Stimulated activated CD8-positive, alpha-beta memory T cell treated with anti-CD3 and anti-CD28 coated beads, Interleukin-7, amount 100 ng/mL, for 48 hours (primary cell): ENCODE measurements around the gene ENDOD1.
A peak's percentile ranks its signal among the peaks of the same experiment; 100 is the strongest.

Experiments
- DNase-seq, 2 donors: peaks; one replicate each; pipeline ENCODE4 v3.0.0-alpha.2; 2020; ENCODE audit warnings: low read depth in 1 of 2; ENCODE audit errors: extremely low read depth in 1 of 2

The ENDOD1 gene

GRCh38 chr11:95140397-95141033 is 50.9 kb downstream of the ENDOD1 start:
- DNase-seq, result no peak

GRCh38 chr11:95142431-95142830 is 52.8 kb downstream of the ENDOD1 start:
- DNase-seq, result no peak

GRCh38 chr11:95143106-95143681 is 53.5 kb downstream of the ENDOD1 start:
- no peak for DNase-seq

GRCh38 chr11:95144313-95145235 is 54.9 kb downstream of the ENDOD1 start:
- DNase-seq, result no peak

- DNase-seq, result no peak
These were observed 55.9 kb downstream of the ENDOD1 start for GRCh38 chr11:95145430-95146060.

- no peak for DNase-seq
These were observed 57.8 kb downstream of the ENDOD1 start for GRCh38 chr11:95147364-95147905.

- no peak for DNase-seq
These were observed 58.8 kb downstream of the ENDOD1 start for GRCh38 chr11:95148406-95148805.

- no peak for DNase-seq
These were observed 59.3 kb downstream of the ENDOD1 start for GRCh38 chr11:95148938-95149337.

- no peak for DNase-seq
These were observed 60.2 kb downstream of the ENDOD1 start for GRCh38 chr11:95149651-95150364.

- peak; percentile 80 to 88 for DNase-seq
These were observed 61.5 kb downstream of the ENDOD1 start for GRCh38 chr11:95150956-95151684.

GRCh38 chr11:95152876-95153856 is 63.5 kb downstream of the ENDOD1 start:
- no peak for DNase-seq

- no peak for DNase-seq
These were observed 64.2 kb downstream of the ENDOD1 start for GRCh38 chr11:95153857-95154246.

GRCh38 chr11:95154514-95154913 is 64.9 kb downstream of the ENDOD1 start:
- DNase-seq, result no peak

GRCh38 chr11:95155385-95155784 is 65.7 kb downstream of the ENDOD1 start:
- DNase-seq, result no peak

GRCh38 chr11:95156133-95156721 is 66.6 kb downstream of the ENDOD1 start:
- no peak for DNase-seq

GRCh38 chr11:95156916-95157541 is 67.4 kb downstream of the ENDOD1 start:
- no peak for DNase-seq

GRCh38 chr11:95157824-95158223 is 68.2 kb downstream of the ENDOD1 start:
- no peak for DNase-seq

GRCh38 chr11:95161248-95161647 is 71.6 kb downstream of the ENDOD1 start:
- DNase-seq, result no peak
